Thyroid gland (tissue), 4 donors: ENCODE data around the gene PGGHG.

ENCODE experiments used
- CTCF ChIP-seq, 6 experiments: fragments of 200-600 bp in 3 of 6; fragments of 450-650 bp in 3 of 6; sonication (generic) in 3 of 6; IDR thresholded peaks; one replicate each; pipeline ENCODE4 v1.5.1; 2016 to 2019; ENCODE audit warnings: antibody characterized with exemption in 6 of 6, mild to moderate bottlenecking in 2 of 6, inconsistent platforms in 1 of 6, moderate library complexity in 1 of 6
- POLR2A ChIP-seq, 2 donors: fragments of 450-650 bp; IDR thresholded peaks; one replicate each; pipeline ENCODE4 v1.6.1; 2017; ENCODE audit warnings: antibody characterized with exemption in 2 of 2, mild to moderate bottlenecking in 2 of 2, moderate library complexity in 1 of 2

GRCh38 chr11:241634-242033 is 47.3 kb upstream of the PGGHG start:
- TF ChIP-seq CTCF (IDR thresholded peaks at IDR 0.05) (no peak), POLR2A (IDR thresholded peaks at IDR 0.05) (no peak)
